Esophagus squamous epithelium (tissue), 5 donors: ENCODE results near the gene NHSL1. TPM values are rescaled to one million over a fixed set of nuclear protein-coding genes. Genes with fewer than 3 reads are reported as not detected.

Experiments used
- DNase-seq: peaks from one replicate; lab custom pipeline; 2025; lab: John Stamatoyannopoulos, UW
- H3K27ac ChIP-seq, 4 donors: fragments of 200-600 bp; sonication (generic); one replicate each; pipeline ENCODE4 v1.5.1; 2016 to 2019; ENCODE audit warnings: mild to moderate bottlenecking in 1 of 4
- H3K27me3 ChIP-seq, 4 donors: fragments of 200-600 bp; sonication (generic); 1 replicate in 3 of 4; 2 replicates in 1 of 4; pipeline versions ENCODE4 v1.5.1 to v1.6.0; 2017 to 2021; ENCODE audit warnings: antibody characterized with exemption in 1 of 4
- H3K36me3 ChIP-seq, 3 donors: fragments of 200-600 bp; sonication (generic); one replicate each; pipeline ENCODE4 v1.5.1; 2016 to 2019
- H3K4me1 ChIP-seq, 3 donors: fragments of 200-600 bp; sonication (generic); one replicate each; pipeline ENCODE4 v1.5.1; 2017 to 2019
- H3K4me3 ChIP-seq, 4 donors: fragments of 200-600 bp; sonication (generic); 1 replicate in 3 of 4; 2 replicates in 1 of 4; pipeline ENCODE4 v1.5.1; 2016 to 2019; ENCODE audit warnings: mild to moderate bottlenecking in 2 of 4, moderate library complexity in 1 of 4
- H3K9me3 ChIP-seq, 3 donors: fragments of 200-600 bp; sonication (generic); one replicate each; pipeline ENCODE4 v1.5.1; 2016 to 2019
- POLR2A ChIP-seq, 4 donors: fragments of 450-650 bp; IDR thresholded peaks; one replicate each; pipeline ENCODE4 v1.6.1; 2017; ENCODE audit warnings: antibody characterized with exemption in 4 of 4, mild to moderate bottlenecking in 4 of 4, moderate library complexity in 3 of 4
- WGBS, 2 donors: methylation state at CpG; one replicate each; pipeline ENCODE4 v1.1.5; 2018; 5-methylcytosine and 5-hydroxymethylcytosine counted together
- intact Hi-C: fragments of 100-400 bp; cut with DNase I; formaldehyde crosslinking; loops from one replicate; pipeline ENCODE4 v1.15.0; 2022
- total RNA-seq, 4 donors: library from RNA; depleted of rRNA; stranded (reverse); fragments of >200 nt; gene quantifications; one replicate each; pipeline ENCODE4 v1.1.0, GENCODE V29; 2016
- TF ChIP-seq, protein P1 (sequence below), 6 experiments: fragments of 450-650 bp in 4 of 6; fragments of 200-600 bp in 2 of 6; sonication (generic) in 2 of 6; IDR thresholded peaks; one replicate each; pipeline ENCODE4 v1.5.1; 2016 to 2019; ENCODE audit warnings: antibody characterized with exemption in 6 of 6, mild to moderate bottlenecking in 4 of 6, moderate library complexity in 4 of 6
- donor health status: DM: yes; HTN: yes; CAD: no.

The NHSL1 gene
- total RNA-seq, 4 donors from 2014 or later = 13.1 to 58.2 (median 32.0) TPM

GRCh38 chr6:138477913-138478539, 21.3 kb downstream of the NHSL1 start:
- no peak for TF ChIP-seq POLR2A (IDR thresholded peaks at IDR 0.05)
- TF ChIP-seq, protein P1, sequence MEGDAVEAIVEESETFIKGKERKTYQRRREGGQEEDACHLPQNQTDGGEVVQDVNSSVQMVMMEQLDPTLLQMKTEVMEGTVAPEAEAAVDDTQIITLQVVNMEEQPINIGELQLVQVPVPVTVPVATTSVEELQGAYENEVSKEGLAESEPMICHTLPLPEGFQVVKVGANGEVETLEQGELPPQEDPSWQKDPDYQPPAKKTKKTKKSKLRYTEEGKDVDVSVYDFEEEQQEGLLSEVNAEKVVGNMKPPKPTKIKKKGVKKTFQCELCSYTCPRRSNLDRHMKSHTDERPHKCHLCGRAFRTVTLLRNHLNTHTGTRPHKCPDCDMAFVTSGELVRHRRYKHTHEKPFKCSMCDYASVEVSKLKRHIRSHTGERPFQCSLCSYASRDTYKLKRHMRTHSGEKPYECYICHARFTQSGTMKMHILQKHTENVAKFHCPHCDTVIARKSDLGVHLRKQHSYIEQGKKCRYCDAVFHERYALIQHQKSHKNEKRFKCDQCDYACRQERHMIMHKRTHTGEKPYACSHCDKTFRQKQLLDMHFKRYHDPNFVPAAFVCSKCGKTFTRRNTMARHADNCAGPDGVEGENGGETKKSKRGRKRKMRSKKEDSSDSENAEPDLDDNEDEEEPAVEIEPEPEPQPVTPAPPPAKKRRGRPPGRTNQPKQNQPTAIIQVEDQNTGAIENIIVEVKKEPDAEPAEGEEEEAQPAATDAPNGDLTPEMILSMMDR (IDR thresholded peaks at IDR 0.05) = no peak
- no peaks in the 10 kb centered on the region for H3K9me3 ChIP-seq
- intact Hi-C loops = no loop called here
- no peaks in the 10 kb centered on the region for H3K36me3 ChIP-seq
- H3K27me3 ChIP-seq = no peaks in the 10 kb centered on the region
- H3K4me1 ChIP-seq = no peaks in the 10 kb centered on the region
- no peak for DNase-seq
- 71 to 92% methylated on average over 3 to 4 of the region's 4 CpGs for whole genome bisulfite sequencing, 2 donors
- H3K4me3 ChIP-seq = no peak overlapping the region
- H3K27ac ChIP-seq = no peak overlapping the region

GRCh38 chr6:138476116-138476515, 23.2 kb downstream of the NHSL1 start:
- no peak for DNase-seq

GRCh38 chr6:138473144-138473543, 26.1 kb downstream of the NHSL1 start:
- Histone ChIP-seq H3K27me3 (no peaks in the 10 kb centered on the region), H3K9me3 (no peaks in the 10 kb centered on the region), H3K27ac (no peak overlapping the region), H3K4me3 (no peak overlapping the region), H3K4me1 (peaks cover 0 to 3% (median 0%) of the 10 kb centered on the region in 3 donors), H3K36me3 (peaks cover 0 to 30% (median 0%) of the 10 kb centered on the region in 3 donors)
- TF ChIP-seq POLR2A (IDR thresholded peaks at IDR 0.05) = no peak
- TF ChIP-seq, protein P1 (IDR thresholded peaks at IDR 0.05) = no peak
- WGBS, 2 donors = 87 to 89% methylated on average over 9 of the region's 9 CpGs
- no peak for DNase-seq
- intact Hi-C loops = no loop called here

More at GRCh38 chr6:138476116-138476515, 23.2 kb downstream of the NHSL1 start:
- H3K9me3 ChIP-seq = no peaks in the 10 kb centered on the region
- intact Hi-C loops = no loop called here
- H3K4me3 ChIP-seq = no peak overlapping the region
- H3K36me3 ChIP-seq = peaks cover 0 to 8% (median 0%) of the 10 kb centered on the region in 3 donors
- no peaks in the 10 kb centered on the region for H3K4me1 ChIP-seq
- H3K27ac ChIP-seq = no peak overlapping the region
- TF ChIP-seq POLR2A (IDR thresholded peaks at IDR 0.05) = no peak
- TF ChIP-seq, protein P1 (IDR thresholded peaks at IDR 0.05) = no peak
- no peaks in the 10 kb centered on the region for H3K27me3 ChIP-seq

- intact Hi-C loops = no loop called here
- Histone ChIP-seq H3K36me3 (peaks cover 0 to 39% (median 0%) of the 10 kb centered on the region in 3 donors), H3K27ac (no peak overlapping the region), H3K4me1 (peaks cover 0 to 30% (median 4%) of the 10 kb centered on the region in 3 donors), H3K27me3 (no peaks in the 10 kb centered on the region), H3K9me3 (no peaks in the 10 kb centered on the region), H3K4me3 (no peak overlapping the region)
- DNase-seq = no peak
- TF ChIP-seq POLR2A (IDR thresholded peaks at IDR 0.05) = no peak
- TF ChIP-seq, protein P1 (IDR thresholded peaks at IDR 0.05) = no peak
- 90 to 93% methylated on average over 9 of the region's 9 CpGs for WGBS, 2 donors
Measured at GRCh38 chr6:138468320-138469015, 30.8 kb downstream of the NHSL1 start.

DNA sequence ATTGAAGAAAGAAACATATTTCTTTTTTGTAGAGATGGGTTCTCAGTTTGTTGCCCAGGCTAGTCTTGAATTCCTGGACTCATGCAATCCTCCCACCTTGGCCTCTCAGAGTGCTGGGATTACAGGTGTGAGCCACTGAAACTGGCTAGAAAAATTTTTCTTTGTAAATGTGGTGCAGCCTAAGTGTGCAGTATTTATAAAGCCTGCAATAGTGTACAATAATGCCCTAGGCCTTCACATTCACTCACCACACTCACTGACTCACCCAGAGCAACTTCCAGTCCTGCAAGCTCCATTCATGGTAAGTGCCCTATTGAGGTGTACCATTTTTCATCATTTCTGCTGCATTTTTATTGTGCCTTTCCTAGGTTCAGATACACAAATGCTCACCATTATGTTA, 31.4 kb downstream of the NHSL1 start:
- Histone ChIP-seq H3K27me3 (no peaks in the 10 kb centered on the region), H3K4me3 (no peak overlapping the region), H3K36me3 (peaks cover 0 to 44% (median 0%) of the 10 kb centered on the region in 3 donors), H3K27ac (no peak overlapping the region), H3K4me1 (peaks cover 0 to 30% (median 4%) of the 10 kb centered on the region in 3 donors), H3K9me3 (no peaks in the 10 kb centered on the region)
- intact Hi-C loops = no loop called here
- TF ChIP-seq, protein P1 (IDR thresholded peaks at IDR 0.05) = no peak
- no peak for TF ChIP-seq POLR2A (IDR thresholded peaks at IDR 0.05)
- DNase-seq = no peak
